Measurements from ENCODE around the gene PGAP3. TPM values are rescaled to one million over a fixed set of nuclear protein-coding genes. Genes with fewer than 3 reads are reported as not detected.

Gene PGAP3
- polyA plus RNA-seq, 3 donors: 8.3 to 19.3 (median 9.2) TPM

GRCh38 chr17:39705786-39706348 is 18.0 kb upstream of the PGAP3 start:
- H3K4me1 Mint-ChIP-seq: no peaks in the 10 kb centered on the region
- no peak for DNase-seq

GRCh38 chr17:39704821-39705551 is 17.1 kb upstream of the PGAP3 start:
- Histone ChIP-seq H3K4me1 (ENCODE audit: control insufficient read depth in 1 of 2, insufficient read depth in 2 of 2, low read length in 2 of 2) (no peaks in the 10 kb centered on the region), H3K36me3 (replicated peaks in 1 of 2; ENCODE audit: control insufficient read depth in 1 of 2, insufficient read depth in 2 of 2, low read length in 2 of 2) (no peaks in the 10 kb centered on the region), H3K27ac (ENCODE audit: low read depth in 1 of 2, low read length in 2 of 2) (no peak overlapping the region), H3K9me3 (replicated peaks in 1 of 2; ENCODE audit: control insufficient read depth in 1 of 2, insufficient read depth in 1 of 2, low read length in 2 of 2) (peaks cover 0 to 15% of the 10 kb centered on the region in 2 donors), H3K4me2 (replicated peaks; ENCODE audit: extremely low read depth, low read length, poor library complexity, severe bottlenecking) (no peak overlapping the region), H3K9ac (ENCODE audit: insufficient read depth, low read length, poor library complexity, severe bottlenecking) (no peak overlapping the region), H2AFZ (ENCODE audit: insufficient read depth, low read depth, low read length, poor library complexity, severe bottlenecking) (no peak overlapping the region), H3K27me3 (ENCODE audit: control insufficient read depth in 2 of 2, insufficient read depth in 2 of 2, low read length in 2 of 2) (peaks cover 19 to 28% of the 10 kb centered on the region in 2 donors), H3K4me3 (replicated peaks in 1 of 3; ENCODE audit: low read depth in 2 of 3, low read length in 3 of 3) (no peak overlapping the region), H4K20me1 (ENCODE audit: insufficient read depth, low read length) (no peaks in the 10 kb centered on the region), H3K79me2 (ENCODE audit: insufficient read depth, low read length) (no peaks in the 10 kb centered on the region)
- Mint-ChIP-seq H3K27me3 (ENCODE audit: low read depth in 3 of 3) (peaks cover 23 to 34% (median 26%) of the 10 kb centered on the region in 3 donors), H3K27ac (no peak overlapping the region), H3K4me3 (no peak overlapping the region), H3K4me1 (no peaks in the 10 kb centered on the region), H3K36me3 (peaks cover 0 to 2% of the 10 kb centered on the region in 2 donors), H3K9me3 (peaks cover 0 to 6% (median 0%) of the 10 kb centered on the region in 7 donors)
- no peak for TF ChIP-seq CTCF (IDR thresholded peaks at IDR 0.05)
- intact Hi-C loops (cut with micrococcal nuclease): no loop called here
- no peak for DNase-seq
- WGBS (ENCODE audit: insufficient coverage): 88% methylated on average over 8 of the region's 11 CpGs

More at GRCh38 chr17:39705786-39706348, 18.0 kb upstream of the PGAP3 start:
- Mint-ChIP-seq H3K27me3 (ENCODE audit: low read depth in 3 of 3) (peaks cover 17 to 25% (median 19%) of the 10 kb centered on the region in 3 donors), H3K9me3 (peaks cover 0 to 4% (median 0%) of the 10 kb centered on the region in 7 donors), H3K27ac (no peak overlapping the region), H3K36me3 (peaks cover 0 to 2% of the 10 kb centered on the region in 2 donors), H3K4me3 (no peak overlapping the region)
- Histone ChIP-seq H3K36me3 (replicated peaks in 1 of 2; ENCODE audit: control insufficient read depth in 1 of 2, insufficient read depth in 2 of 2, low read length in 2 of 2) (no peaks in the 10 kb centered on the region), H3K27ac (ENCODE audit: low read depth in 1 of 2, low read length in 2 of 2) (no peak overlapping the region), H3K4me3 (replicated peaks in 1 of 3; ENCODE audit: low read depth in 2 of 3, low read length in 3 of 3) (no peak overlapping the region), H3K9ac (ENCODE audit: insufficient read depth, low read length, poor library complexity, severe bottlenecking) (no peak overlapping the region), H2AFZ (ENCODE audit: insufficient read depth, low read depth, low read length, poor library complexity, severe bottlenecking) (no peak overlapping the region), H3K9me3 (replicated peaks in 1 of 2; ENCODE audit: control insufficient read depth in 1 of 2, insufficient read depth in 1 of 2, low read length in 2 of 2) (peaks cover 0 to 9% of the 10 kb centered on the region in 2 donors), H3K4me1 (ENCODE audit: control insufficient read depth in 1 of 2, insufficient read depth in 2 of 2, low read length in 2 of 2) (no peaks in the 10 kb centered on the region), H3K4me2 (replicated peaks; ENCODE audit: extremely low read depth, low read length, poor library complexity, severe bottlenecking) (no peak overlapping the region), H3K27me3 (ENCODE audit: control insufficient read depth in 2 of 2, insufficient read depth in 2 of 2, low read length in 2 of 2) (peaks cover 11 to 21% of the 10 kb centered on the region in 2 donors), H3K79me2 (ENCODE audit: insufficient read depth, low read length) (no peaks in the 10 kb centered on the region), H4K20me1 (ENCODE audit: insufficient read depth, low read length) (no peaks in the 10 kb centered on the region)
- TF ChIP-seq CTCF (IDR thresholded peaks at IDR 0.05): no peak
- intact Hi-C loops (cut with micrococcal nuclease): no loop called here
- WGBS (ENCODE audit: insufficient coverage): 97% methylated on average over 12 of the region's 12 CpGs

Data from CD14-positive monocyte (primary cell).